Stimulated activated memory B cell treated with anti-CD40 and anti-IgM and Interleukin-4, amounts not matched to agents 10 μg/mL and 1 μg/mL and 100 μg/mL, for 72 hours (primary cell): ENCODE data around the gene PIGM.
A peak's percentile ranks its signal among the peaks of the same experiment; 100 is the strongest.

Experiments
- ATAC-seq: fragments of 150-1000 bp; cut with Tn5 transposase; 2 replicates; pipeline ENCODE4 v1.10.0; 2021
- H3K27ac Mint-ChIP-seq: one replicate; pipeline ENCODE4 v1.8.0; 2022; ENCODE audit warnings: mild to moderate bottlenecking, mixed read lengths
- H3K27me3 Mint-ChIP-seq: one replicate; pipeline ENCODE4 v1.8.0; 2022; ENCODE audit warnings: mixed read lengths
- H3K36me3 Mint-ChIP-seq: one replicate; pipeline ENCODE4 v1.8.0; 2022; ENCODE audit warnings: mixed read lengths
- H3K4me1 Mint-ChIP-seq: one replicate; pipeline ENCODE4 v1.8.0; 2022; ENCODE audit warnings: mixed read lengths
- H3K4me3 Mint-ChIP-seq: one replicate; pipeline ENCODE4 v1.8.0; 2022; ENCODE audit warnings: mild to moderate bottlenecking, moderate library complexity, mixed read lengths
- H3K9me3 Mint-ChIP-seq: one replicate; pipeline ENCODE4 v1.8.0; 2022; ENCODE audit warnings: mixed read lengths

The PIGM gene

DNA sequence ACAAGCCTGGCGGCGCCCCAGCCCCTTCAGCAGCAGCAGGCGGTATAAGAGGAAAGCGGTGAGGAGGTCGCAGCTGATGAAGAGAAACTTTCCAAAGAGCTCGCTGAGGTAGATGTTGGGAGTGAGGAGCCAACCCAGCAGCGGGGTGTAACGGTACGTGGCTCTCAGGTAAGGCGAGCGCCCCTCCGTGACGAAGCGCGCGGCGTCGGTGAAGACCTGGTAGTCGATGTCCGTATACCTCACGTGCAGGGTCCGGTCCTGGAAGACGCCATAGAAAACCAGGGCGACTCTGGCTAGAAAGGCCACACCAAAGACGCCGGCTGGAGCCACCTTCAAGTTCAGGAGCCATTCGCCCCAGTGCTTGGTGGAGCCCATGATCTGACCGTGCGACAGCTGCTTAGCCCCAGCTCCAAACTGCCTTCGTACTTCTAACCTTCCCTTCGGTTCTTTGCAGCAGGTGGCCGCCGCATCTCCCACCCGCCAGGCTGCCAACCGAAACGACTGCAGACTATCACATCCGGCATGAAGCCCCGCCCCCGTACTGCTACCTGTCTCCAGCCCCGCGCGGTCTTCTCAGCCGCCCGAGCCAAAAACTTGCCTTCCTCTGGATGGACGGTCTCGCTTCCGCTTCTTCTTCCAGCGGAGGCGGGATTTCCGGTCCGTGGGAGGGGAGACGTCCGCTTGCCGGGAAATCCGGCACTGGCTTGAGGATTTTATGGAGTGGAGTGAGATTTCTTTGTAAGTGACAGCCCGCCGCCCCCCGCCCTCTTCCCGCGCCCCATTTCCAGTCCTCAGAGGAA lies at the start of gene PIGM:
PIGM (minus strand) TSS at position 626 of the 800 bp plus-strand sequence; CDS start at position 375, 251 bp downstream.
- H3K9me3 Mint-ChIP-seq: no peaks in the 10 kb centered on the region
- H3K4me1 Mint-ChIP-seq: peaks cover 30% of the 10 kb centered on the region
- peak within 1 kb of the TSS; percentile 94 for H3K4me3 Mint-ChIP-seq

DNA sequence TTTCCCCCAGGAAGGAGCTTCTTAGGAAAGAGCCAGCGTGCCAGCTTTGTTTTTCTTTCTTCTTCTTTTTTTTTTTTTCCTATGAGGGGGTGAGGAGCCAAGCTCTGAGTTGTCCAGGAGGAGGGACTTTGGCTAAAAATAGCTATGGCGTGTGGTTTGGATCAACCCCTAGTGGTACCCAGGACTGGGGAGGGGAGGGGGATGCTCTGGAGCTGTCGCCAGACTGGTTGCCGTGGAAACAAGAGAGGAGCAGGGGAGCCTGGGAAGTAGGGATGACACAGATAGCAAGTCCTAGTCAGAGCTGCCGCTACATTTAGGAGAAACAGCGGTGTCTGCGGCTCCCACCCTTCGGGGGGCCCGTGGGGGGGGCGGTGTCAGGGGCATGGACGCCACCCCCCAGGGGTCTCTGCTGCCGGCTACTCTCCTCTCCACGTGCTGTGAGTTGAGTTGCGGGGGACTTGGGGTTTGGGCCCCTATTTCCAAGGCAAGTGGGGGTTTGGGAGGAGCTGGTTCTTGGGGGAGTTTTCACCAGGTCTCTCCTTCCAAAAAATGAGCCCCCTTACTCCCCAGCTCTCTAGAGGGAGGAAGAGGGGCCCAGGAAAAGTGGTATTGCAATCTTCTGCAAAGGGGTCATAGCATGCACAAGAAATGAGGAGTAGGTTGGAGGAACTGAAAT lies 49.6 kb upstream of the PIGM start, which contains the start of gene KCNJ9:
KCNJ9 (plus strand) TSS at position 278 of the 676 bp plus-strand sequence. CDS start 2,493 bp downstream, outside the sequence.
- H3K9me3 Mint-ChIP-seq: no peaks in the 10 kb centered on the region
- H3K27me3 Mint-ChIP-seq: peaks cover 49% of the 10 kb centered on the region
- H3K27ac Mint-ChIP-seq: no peak within 1 kb of the TSS
- peaks cover 18% of the 10 kb centered on the region for H3K4me1 Mint-ChIP-seq
- no peak for ATAC-seq
- H3K4me3 Mint-ChIP-seq: no peak within 1 kb of the TSS
- no peaks in the 10 kb centered on the region for H3K36me3 Mint-ChIP-seq

More for the DNA sequence above, at the start of gene PIGM:
- peak within 1 kb of the TSS; percentile 87 for H3K27ac Mint-ChIP-seq
- peak; percentile 98 for ATAC-seq
- no peaks in the 10 kb centered on the region for H3K36me3 Mint-ChIP-seq
- no peaks in the 10 kb centered on the region for H3K27me3 Mint-ChIP-seq

DNA sequence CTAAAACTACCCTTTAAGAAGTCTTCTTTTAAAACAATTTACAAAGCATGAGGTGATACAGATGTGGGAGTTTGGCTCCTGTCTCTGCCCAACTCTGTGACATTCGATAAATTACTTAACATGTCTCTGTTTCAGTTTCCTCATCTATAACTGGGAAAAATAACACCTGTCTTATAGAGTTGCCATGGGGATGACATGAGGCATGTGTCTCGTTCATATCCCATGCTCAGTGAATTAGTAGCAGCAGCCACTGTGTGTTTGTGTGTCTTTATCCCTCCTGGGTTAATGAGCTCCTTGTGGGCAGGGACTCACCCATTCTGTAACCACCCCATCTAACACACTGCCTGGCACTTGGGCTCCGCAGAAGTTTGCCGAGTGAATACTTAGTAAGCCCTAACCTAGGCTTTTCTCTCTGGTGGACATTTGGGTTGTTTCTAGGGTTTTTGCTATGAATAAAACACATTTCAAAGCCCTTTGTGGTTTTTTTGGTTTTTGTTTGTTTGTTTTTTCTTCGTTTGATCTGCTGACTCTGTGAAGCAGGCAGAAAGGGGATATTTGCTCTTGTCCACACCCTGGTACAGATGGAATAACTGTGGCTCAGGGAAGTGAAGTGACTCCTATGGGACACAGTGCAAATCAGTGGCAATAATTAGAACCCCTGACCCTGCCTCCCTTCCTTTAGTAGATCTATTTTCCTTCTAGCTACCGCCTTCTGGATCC lies 48.8 kb upstream of the PIGM start:
- Mint-ChIP-seq H3K9me3 (no peaks in the 10 kb centered on the region), H3K4me1 (peaks cover 15% of the 10 kb centered on the region), H3K4me3 (no peak overlapping the region), H3K27ac (no peak overlapping the region), H3K27me3 (peaks cover 49% of the 10 kb centered on the region), H3K36me3 (no peaks in the 10 kb centered on the region)
- ATAC-seq: no peak

DNA sequence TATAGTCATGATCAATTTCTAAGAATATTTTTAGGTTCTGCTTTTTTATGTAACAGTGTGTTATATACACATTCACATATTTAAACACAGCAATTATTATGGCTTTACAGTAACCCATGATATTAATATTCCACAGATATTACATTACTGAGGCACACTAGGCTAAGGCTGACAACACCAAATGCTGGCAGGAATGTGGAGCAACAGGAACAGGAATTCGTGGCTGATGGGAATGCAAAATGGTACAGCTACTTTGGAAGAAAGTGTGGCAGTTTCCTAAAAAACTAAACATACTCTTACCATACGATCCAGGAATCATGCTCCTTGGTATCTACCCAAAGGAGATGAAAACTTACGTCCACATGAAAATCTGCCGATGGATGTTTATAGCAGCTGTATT lies 47.7 kb upstream of the PIGM start:
- H3K36me3 Mint-ChIP-seq: no peaks in the 10 kb centered on the region
- ATAC-seq: no peak
- H3K27ac Mint-ChIP-seq: no peak overlapping the region
- H3K4me3 Mint-ChIP-seq: no peak overlapping the region
- peaks cover 12% of the 10 kb centered on the region for H3K4me1 Mint-ChIP-seq
- H3K27me3 Mint-ChIP-seq: peaks cover 49% of the 10 kb centered on the region
- no peaks in the 10 kb centered on the region for H3K9me3 Mint-ChIP-seq

DNA sequence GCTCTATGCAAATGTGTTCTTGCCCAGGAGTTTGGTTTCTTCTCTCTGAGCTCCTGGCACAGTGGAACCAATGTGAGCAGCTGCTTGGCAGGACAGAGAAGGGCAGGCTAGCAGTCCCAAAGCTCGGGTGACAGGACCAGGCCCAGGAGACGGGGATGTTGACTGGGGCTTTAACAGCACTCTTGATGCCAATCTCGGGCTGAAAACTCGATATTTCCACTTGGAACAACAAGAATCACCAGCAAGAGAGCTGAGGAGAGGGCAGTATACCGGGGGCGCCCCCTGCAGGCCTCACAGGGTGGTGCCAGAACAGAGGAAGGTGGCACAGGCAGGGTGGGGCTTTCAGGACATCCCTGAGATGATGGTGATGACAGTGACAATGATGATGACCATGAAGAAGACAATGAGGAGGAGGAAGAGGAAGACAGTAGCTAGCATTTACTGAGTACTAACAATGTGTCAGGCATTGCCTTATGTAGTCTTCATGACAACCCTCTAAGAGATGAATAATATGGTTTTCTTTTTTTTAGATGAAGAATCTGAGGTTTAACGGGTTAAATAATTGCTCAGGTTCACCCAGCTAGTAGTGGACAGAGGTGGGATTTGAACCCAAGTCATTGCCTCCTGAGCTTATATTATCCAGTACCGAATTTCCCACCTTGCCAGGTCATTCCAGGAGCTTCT lies 46.9 kb upstream of the PIGM start:
- no peak for ATAC-seq
- Mint-ChIP-seq H3K4me1 (peaks cover 6% of the 10 kb centered on the region), H3K9me3 (no peaks in the 10 kb centered on the region), H3K27me3 (peaks cover 49% of the 10 kb centered on the region), H3K4me3 (no peak overlapping the region), H3K27ac (no peak overlapping the region), H3K36me3 (no peaks in the 10 kb centered on the region)

DNA sequence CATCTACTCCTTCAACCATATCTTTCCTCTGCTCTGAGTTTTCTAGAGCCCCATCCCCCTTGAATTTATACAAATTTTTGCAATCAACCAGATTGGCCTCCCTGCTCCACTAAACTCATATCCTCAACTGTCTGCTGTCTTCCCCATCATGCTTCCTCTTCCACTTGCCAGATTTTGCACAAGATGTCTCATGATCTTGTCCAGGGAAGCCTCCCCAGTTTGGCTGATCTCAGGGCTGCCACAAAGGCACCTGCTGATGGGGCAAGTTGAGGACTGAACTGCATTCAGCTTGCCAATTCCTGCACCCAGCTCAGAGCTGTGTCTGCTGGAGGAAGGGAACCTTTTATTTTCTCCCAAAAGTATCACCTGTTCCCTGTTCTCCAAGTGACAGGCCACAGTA lies 45.7 kb upstream of the PIGM start:
- no peaks in the 10 kb centered on the region for H3K9me3 Mint-ChIP-seq
- ATAC-seq: no peak
- H3K4me1 Mint-ChIP-seq: peaks cover 6% of the 10 kb centered on the region
- no peak overlapping the region for H3K27ac Mint-ChIP-seq
- H3K27me3 Mint-ChIP-seq: peaks cover 41% of the 10 kb centered on the region
- no peak overlapping the region for H3K4me3 Mint-ChIP-seq
- H3K36me3 Mint-ChIP-seq: no peaks in the 10 kb centered on the region

DNA sequence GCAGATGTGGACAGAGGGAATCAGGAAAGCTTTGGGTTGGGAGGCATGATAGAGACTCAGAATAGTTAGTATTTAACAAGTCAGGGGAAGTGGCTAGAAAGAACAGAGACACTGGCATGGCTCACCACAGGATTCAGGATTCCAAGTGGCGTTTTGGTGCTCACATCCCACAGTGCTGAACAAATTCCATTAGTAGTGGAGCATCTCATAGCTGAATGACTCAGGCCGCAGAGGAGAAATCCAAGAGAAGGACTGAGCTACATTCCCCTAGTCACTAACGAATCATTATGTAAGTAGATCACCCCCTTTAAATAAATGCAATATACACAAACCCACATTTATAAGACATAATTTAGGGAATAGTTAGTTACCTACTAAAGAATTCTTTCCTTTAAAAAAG lies 44.5 kb upstream of the PIGM start:
- no peak for ATAC-seq
- Mint-ChIP-seq H3K4me1 (peaks cover 9% of the 10 kb centered on the region), H3K9me3 (no peaks in the 10 kb centered on the region), H3K4me3 (no peak overlapping the region), H3K36me3 (no peaks in the 10 kb centered on the region), H3K27ac (no peak overlapping the region), H3K27me3 (peaks cover 34% of the 10 kb centered on the region)

DNA sequence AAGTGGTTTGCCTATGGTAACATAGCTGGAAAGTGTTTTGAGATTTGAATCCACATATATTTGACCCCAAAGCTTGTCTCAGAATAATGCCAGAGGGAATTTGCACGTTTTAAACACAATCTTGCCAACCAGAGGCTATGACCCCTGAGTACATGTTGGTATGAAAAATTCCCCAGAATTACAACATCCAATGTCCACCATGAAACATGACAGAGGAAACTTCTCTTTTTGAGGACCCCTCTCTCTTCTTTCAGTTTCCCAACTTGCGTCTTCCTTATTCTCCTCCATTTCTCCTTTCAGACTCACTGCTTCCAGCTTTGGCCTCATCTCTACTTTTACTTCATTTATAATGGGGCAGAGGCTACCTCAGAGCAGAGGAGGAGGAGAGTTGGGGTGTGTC lies 44.0 kb upstream of the PIGM start:
- no peaks in the 10 kb centered on the region for H3K9me3 Mint-ChIP-seq
- H3K27ac Mint-ChIP-seq: no peak overlapping the region
- H3K4me3 Mint-ChIP-seq: no peak overlapping the region
- no peak for ATAC-seq
- peaks cover 7% of the 10 kb centered on the region for H3K4me1 Mint-ChIP-seq
- H3K36me3 Mint-ChIP-seq: no peaks in the 10 kb centered on the region
- peaks cover 34% of the 10 kb centered on the region for H3K27me3 Mint-ChIP-seq

DNA sequence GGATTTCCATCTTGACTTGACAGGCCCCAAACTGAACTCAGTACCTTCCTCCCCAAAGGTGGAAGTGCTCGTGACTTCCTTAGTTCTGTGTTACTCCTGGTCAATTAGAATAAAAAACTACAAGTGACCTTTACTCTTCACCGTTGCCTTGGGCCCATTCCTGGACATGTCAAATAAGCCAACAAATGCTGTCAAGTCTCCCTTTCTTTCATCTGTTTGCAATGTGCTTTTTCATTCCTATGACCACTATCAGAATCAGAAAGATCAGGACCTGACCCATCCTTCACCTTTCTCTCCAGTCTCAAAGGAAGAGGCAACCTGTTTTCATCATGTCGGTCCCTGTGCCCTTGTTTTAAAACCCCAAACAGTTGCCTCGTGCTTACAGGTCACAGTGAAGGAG lies 43.1 kb upstream of the PIGM start:
- Mint-ChIP-seq H3K36me3 (no peaks in the 10 kb centered on the region), H3K27me3 (peaks cover 36% of the 10 kb centered on the region), H3K9me3 (no peaks in the 10 kb centered on the region), H3K4me3 (no peak overlapping the region), H3K4me1 (peaks cover 17% of the 10 kb centered on the region), H3K27ac (no peak overlapping the region)
- ATAC-seq: no peak

DNA sequence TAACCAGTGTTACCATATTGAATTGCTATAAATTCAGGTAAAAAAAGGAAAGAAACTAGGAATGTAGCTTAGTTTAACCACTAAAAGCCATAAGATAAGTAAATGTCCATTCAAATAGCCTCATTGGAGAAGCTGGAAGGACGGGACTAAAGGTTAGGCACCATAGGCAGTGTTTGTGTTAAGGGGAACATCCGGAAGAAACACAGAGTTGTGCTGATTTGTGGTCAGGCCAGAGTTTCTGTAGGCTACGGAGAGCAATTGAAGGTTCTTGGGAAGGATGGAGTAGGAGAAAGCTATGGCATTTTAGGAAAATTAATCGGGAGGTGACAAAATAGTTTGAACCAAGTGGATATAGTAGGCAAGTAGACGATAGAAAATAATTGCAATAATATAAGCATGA lies 39.5 kb upstream of the PIGM start:
- Mint-ChIP-seq H3K4me1 (peaks cover 21% of the 10 kb centered on the region), H3K36me3 (no peaks in the 10 kb centered on the region), H3K27ac (no peak overlapping the region), H3K9me3 (no peaks in the 10 kb centered on the region), H3K4me3 (no peak overlapping the region), H3K27me3 (peaks cover 44% of the 10 kb centered on the region)
- no peak for ATAC-seq

DNA sequence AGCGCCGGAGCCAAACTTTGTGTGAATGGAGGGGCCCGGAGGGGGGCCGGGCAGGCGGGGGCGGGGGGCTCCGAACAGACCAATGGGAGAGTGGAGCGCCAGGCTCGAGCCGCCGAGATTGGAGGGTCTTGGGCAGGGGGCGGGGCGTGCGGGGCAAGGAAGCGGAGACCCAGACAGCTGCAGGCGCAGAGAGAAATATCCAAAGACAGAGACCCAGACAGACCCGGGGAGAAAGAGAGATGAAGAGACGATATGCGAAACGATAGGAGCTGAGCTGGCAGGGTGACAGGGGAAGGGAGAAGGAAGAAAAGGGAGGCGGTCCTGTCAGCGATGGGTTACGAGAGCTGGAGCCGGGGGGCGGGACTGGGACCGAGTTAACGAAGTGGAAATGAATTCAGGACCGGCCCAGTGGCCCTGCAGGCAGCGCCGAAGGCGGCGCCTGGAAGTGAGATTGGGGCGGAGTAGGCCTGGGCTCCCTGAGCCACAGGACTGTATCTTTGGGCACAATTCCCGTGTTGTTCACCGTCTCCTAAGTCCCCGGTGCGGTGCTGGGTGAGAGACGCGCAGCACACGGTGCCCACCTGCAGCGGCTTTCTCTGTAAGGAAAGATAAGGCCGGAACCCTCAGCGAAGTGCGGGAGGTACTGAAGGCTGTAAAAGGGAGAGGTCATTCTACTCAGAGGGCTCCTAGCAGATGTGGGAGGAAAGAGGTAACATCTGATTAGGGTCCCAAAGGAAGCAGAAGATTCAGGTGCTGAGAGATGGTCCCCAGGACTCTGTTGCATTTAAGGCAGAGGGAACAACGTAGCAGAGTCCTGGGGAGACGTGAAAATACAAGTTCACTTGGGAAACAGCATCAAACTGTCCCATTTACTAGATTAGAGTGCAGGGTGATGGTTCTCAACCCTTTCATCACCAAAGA lies 38.7 kb upstream of the PIGM start:
- ATAC-seq: peak; percentile 77
- peaks cover 44% of the 10 kb centered on the region for H3K27me3 Mint-ChIP-seq
- H3K9me3 Mint-ChIP-seq: no peaks in the 10 kb centered on the region
- H3K4me1 Mint-ChIP-seq: peaks cover 21% of the 10 kb centered on the region
- H3K36me3 Mint-ChIP-seq: no peaks in the 10 kb centered on the region
- peak overlapping the region; percentile 16 for H3K27ac Mint-ChIP-seq
- H3K4me3 Mint-ChIP-seq: peak overlapping the region; percentile 80

DNA sequence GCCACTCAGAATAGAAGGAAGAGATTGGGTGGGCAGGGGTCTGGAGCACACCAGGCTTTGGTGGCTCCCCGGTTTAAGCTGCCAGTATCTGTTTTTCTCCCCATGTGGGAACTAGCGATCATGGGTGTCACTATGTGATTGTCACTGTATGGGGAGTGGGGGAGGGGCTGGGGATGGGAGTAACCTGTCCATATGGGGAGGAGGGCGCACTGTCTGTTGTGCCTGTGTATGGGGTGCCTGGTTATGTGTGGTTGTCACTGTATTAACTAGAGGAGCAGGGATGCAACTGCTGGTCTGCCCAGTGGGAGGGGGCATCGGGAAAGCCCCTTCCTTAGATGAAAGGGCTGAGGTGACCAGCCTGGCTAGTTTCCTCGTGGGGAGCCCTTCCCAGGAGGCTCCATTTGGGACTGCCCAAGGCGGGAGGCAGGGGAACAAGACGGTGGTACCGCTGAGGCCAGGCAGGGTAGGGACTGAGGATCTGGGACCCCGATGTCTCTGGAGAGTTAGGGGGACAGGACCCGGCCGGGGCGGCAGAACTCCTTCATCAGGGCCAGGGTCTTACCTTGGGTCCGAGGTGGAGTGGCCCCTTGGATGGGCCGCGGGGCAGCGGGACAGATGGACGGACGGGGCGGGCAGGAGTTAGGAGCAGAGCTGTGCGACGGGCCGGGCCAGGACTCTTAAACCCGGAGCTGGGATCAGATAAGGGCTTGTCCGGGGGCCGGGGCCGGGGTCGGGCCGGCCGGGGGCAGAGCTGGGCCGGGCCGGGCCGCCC lies 37.9 kb upstream of the PIGM start, which contains the start of gene KCNJ10:
KCNJ10 (minus strand) TSS at position 701 of the 772 bp plus-strand sequence. CDS start 27,628 bp downstream, outside the sequence.
- H3K4me1 Mint-ChIP-seq: peaks cover 21% of the 10 kb centered on the region
- no peaks in the 10 kb centered on the region for H3K36me3 Mint-ChIP-seq
- H3K9me3 Mint-ChIP-seq: no peaks in the 10 kb centered on the region
- peak within 1 kb of the TSS; percentile 80 for H3K4me3 Mint-ChIP-seq
- no peak for ATAC-seq
- H3K27ac Mint-ChIP-seq: peak within 1 kb of the TSS; percentile 16
- H3K27me3 Mint-ChIP-seq: peaks cover 44% of the 10 kb centered on the region

DNA sequence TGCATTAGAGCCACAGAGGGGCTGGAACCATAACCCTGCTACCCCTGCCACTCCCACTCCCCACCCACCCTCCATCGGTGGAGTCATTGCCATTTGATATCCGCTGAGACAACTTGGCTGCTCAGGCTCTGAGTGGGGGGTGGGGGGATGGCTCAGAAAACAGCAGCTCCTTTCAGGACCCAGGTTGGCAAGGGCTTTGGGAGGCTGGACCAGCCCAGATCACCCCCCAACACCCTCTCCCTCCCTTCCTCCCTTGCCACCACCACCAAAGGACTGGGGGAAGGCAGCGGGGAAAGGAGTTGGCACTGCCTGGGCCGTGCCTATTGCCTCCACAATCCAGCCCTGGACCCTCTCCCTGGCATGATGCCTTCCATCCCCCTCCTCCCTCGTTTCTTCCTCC lies 36.4 kb upstream of the PIGM start:
- Mint-ChIP-seq H3K4me3 (no peak overlapping the region), H3K9me3 (no peaks in the 10 kb centered on the region), H3K4me1 (peaks cover 21% of the 10 kb centered on the region), H3K36me3 (no peaks in the 10 kb centered on the region), H3K27me3 (peaks cover 44% of the 10 kb centered on the region), H3K27ac (no peak overlapping the region)
- ATAC-seq: no peak
